ENCODE data around the gene C11orf68. TPM values are rescaled to one million over a fixed set of nuclear protein-coding genes. Genes with fewer than 3 reads are reported as not detected.

Gene C11orf68
- polyA plus RNA-seq, 3 donors, result 20.5 to 35.3 (median 29.1) TPM

DNA sequence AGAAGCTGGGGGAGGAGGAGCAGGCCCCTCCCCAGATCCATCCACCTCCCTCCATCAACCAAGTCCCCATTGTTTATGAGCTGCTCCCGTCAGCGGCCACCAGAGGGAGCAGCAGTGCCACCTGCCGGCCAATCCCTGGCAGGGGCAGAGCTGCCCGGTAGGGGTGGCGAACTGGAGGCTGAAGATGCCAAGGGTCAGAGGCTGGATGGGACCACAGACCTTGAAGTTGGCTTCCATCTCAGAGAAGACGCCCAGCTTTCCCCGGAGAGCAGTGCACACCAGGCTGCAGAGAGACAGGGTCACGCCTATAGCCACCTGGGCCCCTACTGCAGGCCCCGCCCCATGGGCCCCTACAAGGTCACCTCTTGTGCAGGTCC is 34.2 kb downstream of the C11orf68 start:
- H3K27ac ChIP-seq (ENCODE audit: low read depth, low read length), result no peak overlapping the region
- WGBS, 3 donors, result 15 to 22% (median 20%) methylated on average over 9 of the region's 9 CpGs

DNA sequence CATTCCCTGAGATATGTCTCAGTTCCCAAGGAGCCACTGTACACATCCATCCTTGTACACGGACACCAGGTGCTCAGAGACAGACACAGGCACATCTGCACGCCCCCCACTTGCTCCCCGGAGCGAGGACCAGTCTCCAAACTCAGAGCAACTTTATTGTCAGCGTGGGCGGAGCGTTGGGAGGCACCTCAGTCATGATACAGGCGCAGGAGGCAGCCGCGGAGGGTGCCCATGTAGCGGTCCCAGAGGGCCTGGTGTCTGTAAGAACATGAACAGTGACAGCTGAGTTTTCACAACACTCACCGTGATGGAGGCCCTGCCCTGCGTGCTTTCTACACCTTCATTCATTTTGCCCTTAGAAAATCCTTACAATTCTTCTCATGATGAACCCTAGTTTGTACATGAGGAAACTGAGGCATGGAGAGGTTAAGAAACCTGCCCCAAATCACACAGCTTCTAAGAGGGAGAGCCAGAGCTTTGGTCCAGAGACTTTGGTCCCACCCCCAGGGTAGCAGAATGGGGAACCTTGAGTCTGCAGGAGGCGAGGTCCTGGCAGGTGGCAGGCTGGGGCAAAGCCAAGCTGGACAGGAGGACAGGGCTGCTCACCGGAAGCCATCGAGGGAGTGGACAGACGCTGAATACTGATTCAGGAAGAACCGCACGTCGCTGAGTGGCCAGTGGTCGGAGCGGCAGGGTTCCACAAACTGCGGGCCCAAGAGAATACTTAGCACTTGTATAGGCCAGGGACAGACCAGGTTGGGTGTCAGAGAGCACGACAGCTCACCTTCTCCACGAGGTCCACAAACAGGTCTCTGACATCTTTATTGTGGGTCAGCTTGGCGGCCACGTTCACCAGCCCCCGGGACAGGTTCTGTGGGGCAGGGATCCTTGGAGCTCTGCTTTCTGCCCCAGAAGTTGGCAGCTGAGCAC is 34.8 kb downstream of the C11orf68 start:
- 80 to 84% (median 81%) methylated on average over 28 of the region's 28 CpGs for WGBS, 3 donors
- H3K27ac ChIP-seq (ENCODE audit: low read depth, low read length), result no peak overlapping the region

DNA sequence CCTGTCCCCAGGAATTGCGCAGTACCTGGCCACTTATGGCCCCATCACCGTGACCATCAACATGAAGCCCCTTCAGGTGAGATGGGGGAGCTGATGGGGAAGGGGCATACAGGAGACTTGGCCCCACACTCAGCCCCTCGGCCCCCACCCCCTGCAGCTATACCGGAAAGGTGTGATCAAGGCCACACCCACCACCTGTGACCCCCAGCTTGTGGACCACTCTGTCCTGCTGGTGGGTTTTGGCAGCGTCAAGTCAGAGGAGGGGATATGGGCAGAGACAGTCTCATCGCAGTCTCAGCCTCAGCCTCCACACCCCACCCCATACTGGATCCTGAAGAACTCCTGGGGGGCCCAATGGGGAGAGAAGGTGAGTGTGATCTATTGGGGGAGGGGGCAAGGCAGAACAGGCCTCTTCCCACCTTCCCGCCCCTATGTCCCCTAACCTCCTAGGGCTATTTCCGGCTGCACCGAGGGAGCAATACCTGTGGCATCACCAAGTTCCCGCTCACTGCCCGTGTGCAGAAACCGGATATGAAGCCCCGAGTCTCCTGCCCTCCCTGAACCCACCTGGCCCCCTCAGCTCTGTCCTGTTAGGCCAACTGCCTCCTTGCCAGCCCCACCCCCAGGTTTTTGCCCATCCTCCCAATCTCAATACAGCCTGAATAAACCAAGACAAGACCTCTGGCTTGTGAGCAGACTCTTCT is 35.7 kb downstream of the C11orf68 start:
- WGBS, 3 donors, result 89 to 94% (median 92%) methylated on average over 13 of the region's 13 CpGs
- no peak overlapping the region for H3K27ac ChIP-seq (ENCODE audit: low read depth, low read length)

DNA sequence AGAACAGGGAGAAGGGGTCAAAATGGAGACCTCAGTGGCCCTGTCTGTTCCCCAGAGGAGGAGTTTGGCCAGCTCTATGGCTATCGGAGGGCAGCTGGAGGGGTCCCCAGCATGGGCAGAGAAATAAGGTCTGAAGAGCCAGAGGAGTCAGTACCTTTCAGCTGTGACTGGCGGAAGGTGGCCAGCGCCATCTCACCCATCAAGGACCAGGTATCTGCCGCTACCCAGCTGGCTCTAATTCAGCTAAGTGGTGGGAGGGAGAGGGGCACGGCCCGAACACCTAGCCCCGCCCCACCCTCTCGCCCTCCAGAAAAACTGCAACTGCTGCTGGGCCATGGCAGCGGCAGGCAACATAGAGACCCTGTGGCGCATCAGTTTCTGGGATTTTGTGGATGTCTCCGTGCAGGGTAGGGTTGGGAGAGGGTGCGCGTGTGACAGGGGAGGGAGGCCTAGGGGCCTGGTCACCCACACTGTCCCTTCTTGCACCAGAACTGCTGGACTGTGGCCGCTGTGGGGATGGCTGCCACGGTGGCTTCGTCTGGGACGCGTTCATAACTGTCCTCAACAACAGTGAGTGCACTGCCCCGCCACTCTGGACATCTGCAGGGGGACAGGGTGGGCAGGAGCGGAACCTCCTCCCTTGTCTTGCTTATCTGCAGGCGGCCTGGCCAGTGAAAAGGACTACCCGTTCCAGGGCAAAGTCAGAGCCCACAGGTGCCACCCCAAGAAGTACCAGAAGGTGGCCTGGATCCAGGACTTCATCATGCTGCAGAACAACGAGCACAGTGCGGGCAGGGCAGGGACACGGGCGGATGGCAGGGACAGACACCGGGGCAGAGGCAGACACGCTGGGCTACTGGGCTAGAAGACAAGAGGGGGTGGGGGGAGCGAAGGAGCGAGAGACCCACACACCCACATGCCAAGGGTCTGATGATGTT is 36.5 kb downstream of the C11orf68 start:
- H3K27ac ChIP-seq (ENCODE audit: low read depth, low read length), result no peak overlapping the region
- 91% methylated on average over 29 to 30 of the region's 30 CpGs for WGBS, 3 donors

DNA sequence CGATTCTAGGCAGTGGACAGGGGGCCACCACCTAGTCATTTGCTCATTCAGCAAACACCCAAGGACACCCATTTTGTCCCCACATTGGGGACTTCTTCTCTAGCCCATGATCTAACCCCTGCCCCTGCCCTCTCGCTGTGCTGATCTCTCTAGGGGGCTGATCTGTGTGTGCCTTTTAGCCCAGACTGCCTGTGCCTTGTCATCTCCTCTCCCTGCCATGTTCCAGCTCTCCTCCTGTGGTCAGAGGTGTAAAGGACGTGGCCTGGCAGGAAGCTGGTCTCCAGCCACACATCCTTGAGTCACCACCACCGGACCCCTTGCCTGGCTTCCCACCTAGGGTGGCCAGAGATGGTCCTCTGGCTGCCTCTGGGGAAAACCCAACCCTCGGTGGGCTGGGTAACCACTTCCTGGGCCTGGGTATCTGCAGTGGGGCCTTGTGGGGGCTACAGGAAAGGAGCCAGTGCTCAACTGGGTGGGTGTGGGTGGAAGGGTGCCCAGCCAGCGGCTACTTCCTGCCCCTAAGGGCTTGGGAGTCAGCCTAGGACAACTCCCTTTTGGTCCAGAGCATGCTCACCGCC is 37.9 kb downstream of the C11orf68 start:
- WGBS, 3 donors, result 46 to 78% (median 52%) methylated on average over 7 of the region's 7 CpGs

DNA sequence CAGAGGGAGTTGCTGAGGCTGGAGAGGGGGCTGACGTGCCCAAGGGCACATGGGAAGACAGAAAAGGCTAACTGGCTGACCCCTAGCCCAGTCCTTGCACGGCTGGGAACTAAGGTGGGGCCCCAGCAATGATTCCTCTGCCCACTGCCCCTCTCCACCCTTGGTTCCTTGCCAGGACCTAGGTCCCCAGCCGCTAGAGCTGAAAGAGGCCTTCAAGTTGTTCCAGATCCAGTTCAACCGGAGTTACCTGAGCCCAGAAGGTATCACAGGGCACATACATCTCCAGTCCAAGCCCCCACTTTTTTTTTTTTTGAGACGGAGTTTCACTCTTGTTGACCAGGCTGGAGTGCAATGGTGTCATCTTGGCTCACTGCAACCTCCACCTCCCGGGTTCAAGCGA is 38.8 kb downstream of the C11orf68 start:
- H3K27ac ChIP-seq (ENCODE audit: low read depth, low read length), result no peak overlapping the region
- WGBS, 3 donors, result 63 to 81% (median 63%) methylated on average over 7 of the region's 7 CpGs

More for the DNA sequence above, 37.9 kb downstream of the C11orf68 start:
- H3K27ac ChIP-seq (ENCODE audit: low read depth, low read length), result no peak overlapping the region

DNA sequence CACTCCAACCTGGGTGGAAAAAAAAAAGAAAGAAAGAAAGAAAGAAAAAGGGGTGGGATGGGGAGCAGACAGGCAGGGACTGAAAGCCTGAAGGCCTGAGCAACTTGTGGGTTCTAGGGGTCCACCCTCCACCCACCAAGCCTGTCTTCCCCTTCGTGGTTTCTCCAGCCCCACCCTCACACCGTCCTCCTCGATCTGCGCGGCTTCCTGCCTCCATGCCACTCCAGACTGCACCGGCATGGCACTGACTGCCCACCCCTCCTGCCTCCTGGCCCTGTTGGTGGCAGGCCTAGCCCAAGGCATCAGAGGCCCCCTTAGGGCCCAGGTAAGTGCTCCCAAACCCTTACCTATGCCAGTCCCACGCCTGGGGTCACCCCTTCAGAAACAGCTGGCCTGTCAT is 39.2 kb downstream of the C11orf68 start, which contains the start of gene CTSW:
TSS of gene CTSW (plus strand) at position 221 of the 400 bp plus-strand sequence. CDS start at position 239, 18 bp downstream.
- no peak within 1 kb of the TSS for H3K27ac ChIP-seq (ENCODE audit: low read depth, low read length)
- WGBS, 3 donors, result 21 to 68% (median 24%) methylated on average over 3 to 7 of the region's 7 CpGs

DNA sequence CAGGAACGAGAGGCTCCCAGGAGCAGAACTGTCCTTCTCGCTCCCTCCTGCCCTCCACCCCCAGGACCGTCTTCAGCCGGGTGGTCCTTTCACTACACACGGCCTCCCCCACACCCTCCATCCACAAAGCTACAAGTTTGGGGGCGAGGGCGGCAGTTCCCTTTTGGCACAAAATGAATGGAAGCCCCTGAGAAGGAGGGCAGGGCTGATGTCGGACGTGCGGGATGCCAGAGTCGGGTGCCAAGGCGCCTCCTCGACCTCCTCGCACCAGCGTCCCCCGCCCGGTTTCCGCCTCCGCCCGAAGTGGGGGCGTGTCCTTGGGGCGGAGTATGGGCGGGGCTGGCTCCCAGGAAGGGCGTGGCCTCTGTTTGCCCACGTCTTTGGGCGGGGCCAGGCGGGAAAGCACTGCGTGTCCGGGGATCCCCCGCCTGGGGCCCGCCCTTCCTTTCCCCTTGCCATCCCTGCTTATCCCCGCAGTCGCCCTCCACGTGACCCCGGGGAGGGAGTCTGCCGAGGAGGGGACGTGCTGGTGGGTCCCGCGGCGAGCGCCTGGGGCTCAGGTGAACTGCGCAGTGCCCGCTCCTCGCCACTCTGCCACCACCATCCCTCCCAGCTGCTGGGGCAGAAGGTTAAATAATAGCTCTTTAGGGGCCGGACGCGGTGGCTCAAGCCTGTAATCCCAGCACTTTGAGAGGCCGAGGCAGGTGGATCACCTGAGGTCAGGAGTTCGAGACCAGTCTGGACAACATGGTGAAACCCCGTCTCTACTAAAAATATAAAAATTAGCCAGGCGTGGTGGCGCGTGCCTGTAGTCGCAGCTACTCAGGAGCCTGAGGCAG is 45.3 kb downstream of the C11orf68 start:
- H3K27ac ChIP-seq (ENCODE audit: low read depth, low read length), result peak overlapping the region; percentile 17
- 5 to 8% (median 7%) methylated on average over 52 to 54 of the region's 54 CpGs for WGBS, 3 donors

DNA sequence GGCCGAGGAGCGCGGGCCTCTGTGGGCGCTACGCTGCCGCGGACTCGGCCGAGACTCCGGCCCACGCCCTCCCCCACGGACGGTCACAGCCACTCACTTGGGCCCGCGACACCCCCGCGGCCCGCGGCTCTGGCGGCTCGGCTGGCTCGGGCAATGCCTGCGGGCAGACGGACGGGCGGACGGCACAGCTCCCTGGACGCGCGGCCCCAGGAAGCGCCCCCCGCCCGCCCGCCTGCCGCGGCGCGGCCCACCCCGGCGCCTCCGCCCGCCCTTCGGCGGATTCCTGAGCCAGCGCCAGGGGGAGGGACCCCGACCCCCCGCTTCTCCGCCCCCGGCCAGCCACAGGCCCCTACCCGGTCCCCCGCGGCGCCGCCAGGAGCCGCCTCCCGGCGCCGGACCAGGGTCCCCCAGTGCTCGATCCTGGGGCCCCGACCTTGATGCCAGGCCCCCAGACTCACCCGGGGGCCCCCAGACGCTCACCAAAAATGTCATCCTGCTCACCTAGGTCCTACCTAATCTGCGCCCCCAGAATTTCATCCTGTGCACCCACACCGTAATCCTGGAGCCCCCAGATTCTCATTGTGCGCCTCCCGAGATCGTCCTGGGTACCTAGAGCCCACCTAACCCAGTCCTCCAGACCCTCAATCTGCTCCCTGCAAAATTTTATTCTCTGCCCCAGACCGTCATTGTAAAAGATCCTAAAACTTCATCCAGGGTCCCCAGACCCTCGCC is 46.1 kb downstream of the C11orf68 start, which contains the start of gene EFEMP2:
TSS of gene EFEMP2 (minus strand) at position 215 of the 732 bp plus-strand sequence. CDS start 446 bp downstream, outside the sequence.
- H3K27ac ChIP-seq (ENCODE audit: low read depth, low read length), result peak within 1 kb of the TSS; percentile 17
- 0 to 1% (median 1%) methylated on average over 26 to 68 of the region's 69 CpGs for WGBS, 3 donors

DNA sequence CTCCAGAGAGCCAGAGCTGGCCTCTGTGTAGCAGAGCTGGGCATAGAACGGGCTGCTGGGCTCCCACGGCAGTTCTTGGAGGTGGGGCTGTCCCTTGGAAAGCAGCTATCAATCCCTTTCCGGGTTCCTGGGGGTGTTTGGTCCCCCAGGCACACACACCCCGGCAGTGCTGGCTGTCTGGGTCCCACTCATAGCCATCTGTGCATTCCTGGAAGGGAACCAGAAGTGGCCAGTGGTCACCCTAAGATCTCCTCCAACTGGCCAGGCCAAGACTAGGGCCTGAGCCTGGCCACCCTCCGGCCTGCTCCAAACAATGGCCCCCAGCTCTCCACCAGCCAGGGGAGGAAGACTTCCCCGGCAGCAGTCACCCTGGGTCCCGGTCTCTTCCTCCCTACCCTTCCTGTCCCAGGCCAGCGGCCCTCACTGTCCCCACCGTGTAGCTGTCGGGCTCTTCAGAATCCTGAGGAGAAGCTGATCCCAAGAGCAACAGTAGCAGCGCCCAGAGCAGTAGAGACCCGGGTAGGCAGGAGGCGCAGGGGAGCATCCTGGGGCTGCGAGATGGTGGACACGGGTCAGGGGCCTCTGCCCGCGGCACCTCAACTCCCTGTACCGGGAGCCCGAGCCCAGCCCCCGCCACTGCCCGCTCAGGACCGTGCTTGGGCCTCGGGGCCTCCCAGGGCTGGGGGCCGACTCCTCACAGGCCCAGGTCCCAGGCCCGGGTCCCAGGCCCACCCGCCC is 46.9 kb downstream of the C11orf68 start:
- WGBS, 3 donors, result 27 to 49% (median 29%) methylated on average over 21 to 26 of the region's 26 CpGs

DNA sequence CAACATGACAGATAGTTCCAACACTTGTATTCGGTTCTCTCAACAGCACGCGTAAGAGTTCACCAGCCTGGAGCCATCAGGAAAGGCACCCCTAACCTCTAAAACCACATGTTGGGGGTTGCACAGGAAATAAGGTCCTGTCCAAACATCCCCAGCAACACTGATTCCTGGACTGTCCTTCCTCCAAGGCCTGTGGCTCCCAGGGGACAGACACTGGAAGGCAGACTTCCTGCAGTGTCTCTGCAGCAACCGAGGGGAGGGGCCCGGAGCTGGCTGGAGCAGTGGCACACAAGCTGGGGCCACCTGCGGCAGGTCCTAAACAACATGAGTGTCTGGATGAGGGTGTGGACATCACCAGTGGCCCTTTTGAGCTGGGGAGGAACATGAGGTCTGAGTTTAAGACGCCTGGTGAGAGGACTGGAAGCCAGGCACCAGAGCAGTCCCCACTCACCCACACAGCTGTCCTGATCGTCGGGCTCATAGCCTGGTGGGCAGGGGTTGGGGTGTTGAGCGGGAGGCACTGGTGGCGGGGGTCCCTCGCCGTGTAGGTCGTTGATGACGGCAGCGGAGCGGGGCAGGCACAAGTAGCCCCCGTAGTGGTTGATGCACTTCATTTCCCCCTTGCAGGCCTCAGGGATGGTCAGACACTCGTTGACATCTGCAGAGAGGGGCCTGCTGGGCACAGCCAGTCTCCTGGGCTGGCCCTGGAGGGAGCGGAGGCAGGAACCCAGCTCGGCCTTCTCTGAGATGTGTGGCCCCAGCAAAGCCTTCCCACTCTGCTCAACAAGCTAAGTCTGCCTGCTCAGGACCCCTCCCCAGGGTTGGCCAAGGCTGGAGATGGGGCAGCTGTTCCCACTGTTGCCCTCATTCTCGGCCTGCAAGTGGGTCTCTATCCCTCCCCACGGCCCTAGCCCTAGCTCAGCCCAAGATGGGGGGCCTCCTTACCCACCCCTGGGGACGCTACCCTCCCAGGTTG is 47.9 kb downstream of the C11orf68 start:
- WGBS, 3 donors, result 53 to 78% (median 56%) methylated on average over 22 to 24 of the region's 24 CpGs

More for the DNA sequence above, 46.9 kb downstream of the C11orf68 start:
- peak overlapping the region; percentile 11 for H3K27ac ChIP-seq (ENCODE audit: low read depth, low read length)

DNA sequence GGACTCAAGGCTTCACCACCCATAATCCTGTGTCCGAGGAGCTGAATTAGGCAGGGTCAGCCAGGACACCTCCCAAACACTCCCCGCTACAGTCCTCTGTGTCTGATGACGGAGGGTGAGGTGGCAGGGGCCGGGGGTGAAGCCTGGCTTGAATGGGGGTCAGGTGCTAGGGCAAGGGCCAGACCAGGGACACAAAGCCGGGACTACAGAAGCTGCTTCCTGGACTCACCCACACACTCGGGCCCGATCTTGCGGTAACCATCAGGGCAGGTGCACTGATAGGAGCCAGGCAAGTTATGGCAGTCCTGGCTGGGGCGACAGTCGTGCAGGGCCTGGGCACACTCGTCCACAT is 48.6 kb downstream of the C11orf68 start:
- no peak overlapping the region for H3K27ac ChIP-seq (ENCODE audit: low read depth, low read length)
- 56 to 74% (median 62%) methylated on average over 10 to 11 of the region's 11 CpGs for WGBS, 3 donors

More for the DNA sequence above, 47.9 kb downstream of the C11orf68 start:
- H3K27ac ChIP-seq (ENCODE audit: low read depth, low read length), result no peak overlapping the region

DNA sequence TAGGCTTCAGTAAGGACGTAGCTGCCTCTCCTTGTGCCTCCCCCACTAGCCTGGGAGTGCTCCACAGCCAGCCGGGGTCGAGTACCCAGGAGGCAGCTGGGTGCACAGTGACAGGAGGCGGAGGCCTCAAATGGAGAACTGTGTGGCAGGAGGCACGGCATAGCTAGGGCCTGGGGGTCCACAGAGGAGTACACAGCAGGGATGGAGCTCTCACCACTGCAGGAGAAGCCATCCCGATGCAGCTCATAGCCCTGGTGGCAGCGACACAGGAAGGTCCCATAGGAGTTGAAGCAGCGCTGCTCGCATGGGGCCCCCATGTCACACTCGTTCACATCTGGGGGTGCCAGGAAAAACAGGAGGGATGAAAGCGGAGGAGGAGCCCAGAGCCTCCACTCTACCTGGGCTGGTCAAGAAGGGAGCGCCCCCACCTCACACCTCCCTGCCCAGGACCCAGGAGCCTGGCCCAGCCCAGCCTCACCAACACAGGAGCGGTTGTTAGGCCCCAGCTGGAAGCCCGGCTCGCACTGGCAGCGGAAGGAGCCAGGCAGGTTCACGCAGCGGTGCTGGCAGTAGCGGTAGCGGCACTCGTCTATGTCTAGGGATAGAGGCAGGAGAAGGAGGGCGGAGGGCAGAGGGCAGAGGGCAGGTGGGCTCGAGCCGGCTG is 49.1 kb downstream of the C11orf68 start:
- 84 to 85% (median 85%) methylated on average over 23 to 24 of the region's 24 CpGs for WGBS, 3 donors
- no peak overlapping the region for H3K27ac ChIP-seq (ENCODE audit: low read depth, low read length)

DNA sequence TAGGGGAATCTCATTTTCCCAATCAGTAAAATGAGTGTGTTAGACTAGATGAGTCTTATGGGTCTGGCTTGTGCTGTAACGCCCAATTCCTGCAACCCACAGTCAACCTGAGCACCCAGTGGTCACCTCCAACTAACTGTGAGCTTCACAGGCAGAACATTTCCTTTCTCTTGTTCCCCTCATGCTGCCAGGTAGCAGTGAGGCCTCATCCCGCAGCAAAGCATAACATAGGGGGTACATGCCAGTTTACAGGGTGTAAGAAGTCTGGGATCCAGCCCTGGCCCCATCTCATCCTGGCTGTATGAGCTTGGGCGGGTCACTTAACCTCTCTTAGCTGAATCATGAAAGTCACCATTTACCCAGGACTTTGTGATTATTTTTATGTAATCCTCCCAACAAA is 50.0 kb downstream of the C11orf68 start:
- no peak overlapping the region for H3K27ac ChIP-seq (ENCODE audit: low read depth, low read length)

More for the DNA sequence above, 50.0 kb downstream of the C11orf68 start:
- WGBS, 3 donors, result 86 to 92% (median 91%) methylated on average over 3 of the region's 3 CpGs

Data from adipose tissue (tissue), 3 donors.